Pancreas (tissue), 10 donors: ENCODE results near the gene SSH3. TPM values are rescaled to one million over a fixed set of nuclear protein-coding genes. Genes with fewer than 3 reads are reported as not detected.

Source experiments
- ATAC-seq, 4 donors: fragments of 200-7000 bp; cut with Tn5 transposase; one replicate each; pipeline versions ENCODE4 v1.8.0 to v1.9.1; 2020; ENCODE audit warnings: mild to moderate bottlenecking in 4 of 4, moderate library complexity in 4 of 4
- DNase-seq, 6 donors: peaks; one replicate each; pipeline ENCODE4 v3.0.0-alpha.2; 2020
- FAIRE-seq: peaks from 2 replicates; lab custom pipeline; 2012; peaks lifted over from hg19 to GRCh38; lab: Jason Lieb, UNC
- H3K27ac ChIP-seq, 4 donors: fragments of 200-600 bp; sonication (generic); 1 replicate in 3 of 4; 2 replicates in 1 of 4; pipeline versions ENCODE4 v1.5.0 to v1.8.0; 2020
- H3K27me3 ChIP-seq, 4 donors: fragments of 200-600 bp; one replicate each; pipeline ENCODE4 v1.8.0; 2021
- H3K36me3 ChIP-seq, 3 donors: fragments of 200-600 bp; sonication (generic) in 1 of 3; one replicate each; pipeline versions ENCODE4 v1.5.0 to v1.8.0; 2020 to 2021
- H3K4me1 ChIP-seq, 3 donors: fragments of 200-600 bp; one replicate each; pipeline ENCODE4 v1.8.0; 2021
- H3K4me3 ChIP-seq, 4 donors: fragments of 200-600 bp; sonication (generic) in 2 of 4; one replicate each; pipeline versions ENCODE4 v1.5.0 to v1.8.0; 2020 to 2021
- H3K9me3 ChIP-seq, 4 donors: fragments of 200-600 bp; one replicate each; pipeline ENCODE4 v1.8.0; 2021
- CTCF ChIP-seq, 4 donors: fragments of 200-600 bp; sonication (generic) in 3 of 4; IDR thresholded peaks; one replicate each; pipeline versions ENCODE4 v1.5.0 to v1.8.0; 2021; ENCODE audit warnings: antibody characterized with exemption in 4 of 4
- WGBS, 2 donors: extraction: QIAGEN DNeasy Blood & Tissue Kit; methylation state at CpG; one replicate each; pipeline ENCODE4 v1.1.7; 2013; 5-methylcytosine and 5-hydroxymethylcytosine counted together
- intact Hi-C, 3 donors: fragments of 100-400 bp; cut with DNase I; formaldehyde crosslinking; loops; one replicate each; pipeline versions ENCODE4 v1.11.1 to v1.14.2; 2022
- polyA plus RNA-seq, 2 donors: library from polyadenylated mRNA; stranded (reverse); fragments of 200-250 nt; gene quantifications; one replicate each; pipeline ENCODE4 v1.2.3, GENCODE V29; 2013
- total RNA-seq, 6 donors: library from RNA; stranded (reverse); fragmentation: NEBNext Ultra II Directional in 4 of 6; extraction: Animal tissue kit (Norgen Biotek cat#: 25700) in 4 of 6; gene quantifications; one replicate each; pipeline versions ENCODE4 v1.2.1 to v1.2.4, GENCODE V29; 2021 to 2023
- donor health status: healthy with polysubstance abuse.
- donor health status: DM: no; HTN: no; CAD: no; lungs with moderate emphysema.
- donor health status: DM: no; HTN: no; CAD: no.
- donor health status: control.
- donor health status: control.
- donor health status: Bipolar disorder and iron deficiency.
- donor health status: DM: yes; HTN: yes; CAD: no.
- donor health status: DM: no; HTN: no; CAD: no.
- donor health status: DM: no; HTN: no; CAD: no.
- donor health status: DM: yes; HTN: yes; CAD: no.

Gene SSH3
- total and polyA plus RNA-seq, 8 donors, result 15.2 to 29.2 (median 23.3) TPM

- Histone ChIP-seq H3K36me3 (peaks cover 0 to 7% (median 0%) of the 10 kb centered on the region in 3 donors), H3K27me3 (no peaks in the 10 kb centered on the region), H3K27ac (no peak overlapping the region), H3K4me3 (no peak overlapping the region), H3K4me1 (peaks cover 3 to 10% (median 9%) of the 10 kb centered on the region in 3 donors), H3K9me3 (no peaks in the 10 kb centered on the region)
- 93 to 94% methylated on average over 27 to 29 of the region's 29 CpGs for WGBS, 2 donors
- TF ChIP-seq CTCF (IDR thresholded peaks at IDR 0.05), result no peak
- no peak for ATAC-seq
- intact Hi-C loops, result no loop called here
- peak in 2 of 6 donors; percentile 27 to 67 for DNase-seq
- no peak for FAIRE-seq
Observed at GRCh38 chr11:67299471-67300191, 3.7 kb upstream of the SSH3 start.

DNA sequence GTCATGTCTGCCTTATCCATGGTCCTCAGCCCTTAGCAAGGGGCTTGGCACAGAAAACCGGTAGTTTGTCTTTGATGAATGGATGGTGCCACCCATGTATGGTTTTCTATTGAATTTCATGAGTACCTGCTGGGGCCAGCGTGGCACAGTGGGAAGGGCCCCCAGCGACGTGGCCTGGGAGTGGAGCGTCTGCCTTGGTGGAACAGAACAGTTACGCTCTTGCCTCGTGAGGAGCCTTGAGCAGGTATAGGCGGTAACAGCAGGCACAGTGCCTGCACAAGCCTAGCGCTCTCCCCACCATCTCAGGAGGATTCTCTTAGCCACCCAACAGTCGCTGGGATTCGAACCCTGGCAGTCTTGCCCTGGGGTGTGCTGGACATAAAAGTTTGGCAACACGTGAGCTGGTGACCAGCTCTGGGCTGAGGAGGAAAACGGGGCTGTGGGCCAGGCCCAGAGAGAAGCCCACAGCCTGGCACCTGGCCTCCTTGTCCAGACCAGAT is 3.0 kb upstream of the SSH3 start:
- ATAC-seq, result no peak
- TF ChIP-seq CTCF (IDR thresholded peaks at IDR 0.05), result no peak
- Histone ChIP-seq H3K36me3 (peaks cover 0 to 7% (median 0%) of the 10 kb centered on the region in 3 donors), H3K27ac (no peak overlapping the region), H3K4me1 (peaks cover 3 to 11% (median 10%) of the 10 kb centered on the region in 3 donors), H3K4me3 (no peak overlapping the region), H3K27me3 (no peaks in the 10 kb centered on the region), H3K9me3 (no peaks in the 10 kb centered on the region)
- DNase-seq, result peak in 2 of 6 donors; percentile 2 to 33
- intact Hi-C loops, result no loop called here
- no peak for FAIRE-seq
- 93 to 94% methylated on average over 13 of the region's 13 CpGs for WGBS, 2 donors

GRCh38 chr11:67300756-67301312 is 2.5 kb upstream of the SSH3 start:
- TF ChIP-seq CTCF (IDR thresholded peaks at IDR 0.05), result no peak
- 91 to 93% methylated on average over 22 of the region's 22 CpGs for WGBS, 2 donors
- Histone ChIP-seq H3K4me1 (peaks cover 3 to 11% (median 10%) of the 10 kb centered on the region in 3 donors), H3K36me3 (peaks cover 0 to 7% (median 0%) of the 10 kb centered on the region in 3 donors), H3K9me3 (no peaks in the 10 kb centered on the region), H3K27me3 (no peaks in the 10 kb centered on the region), H3K4me3 (no peak overlapping the region), H3K27ac (no peak overlapping the region)
- intact Hi-C loops, result no loop called here
- FAIRE-seq (no peak), DNase-seq (peak in 3 of 6 donors; percentile 6 to 68 (median 52)), ATAC-seq (no peak)

DNA sequence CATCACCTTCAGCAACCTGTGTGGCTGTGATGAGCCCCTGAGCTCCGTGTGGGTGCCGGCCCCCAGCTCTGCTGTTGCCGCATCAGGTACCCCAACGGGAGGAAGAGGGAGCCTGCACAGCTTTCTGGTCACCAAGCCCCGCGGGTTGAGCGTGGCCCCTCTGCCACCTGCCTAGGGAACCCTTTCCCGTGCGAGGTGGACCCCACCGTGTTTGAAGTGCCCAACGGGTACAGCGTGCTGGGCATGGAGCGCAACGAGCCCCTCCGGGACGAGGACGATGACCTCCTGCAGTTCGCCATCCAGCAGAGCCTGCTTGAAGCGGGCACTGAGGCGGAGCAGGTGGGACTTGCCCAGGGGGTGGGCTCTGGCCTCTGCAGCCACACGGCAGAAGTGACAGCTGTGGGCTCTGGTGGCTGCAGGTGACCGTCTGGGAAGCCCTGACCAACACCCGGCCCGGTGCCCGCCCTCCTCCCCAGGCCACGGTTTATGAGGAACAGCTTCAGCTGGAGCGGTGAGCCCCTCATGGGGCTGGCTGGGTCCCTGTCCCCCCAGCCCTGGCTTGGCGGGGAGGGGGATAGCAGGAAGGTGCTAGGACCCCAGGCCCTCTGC is 1.9 kb upstream of the SSH3 start:
- intact Hi-C loops, result no loop called here
- Histone ChIP-seq H3K27me3 (no peaks in the 10 kb centered on the region), H3K36me3 (peaks cover 0 to 7% (median 0%) of the 10 kb centered on the region in 3 donors), H3K27ac (peak overlapping the region in 1 of 4 donors; percentile 69), H3K9me3 (no peaks in the 10 kb centered on the region), H3K4me1 (peaks cover 3 to 11% (median 10%) of the 10 kb centered on the region in 3 donors), H3K4me3 (peak overlapping the region in 2 of 4 donors; percentile 96 to 97)
- no peak for ATAC-seq
- FAIRE-seq, result no peak
- 92 to 93% methylated on average over 26 to 28 of the region's 28 CpGs for WGBS, 2 donors
- DNase-seq, result peak in 4 of 6 donors; percentile 10 to 81 (median 52)
- no peak for TF ChIP-seq CTCF (IDR thresholded peaks at IDR 0.05)
